Smooth muscle cell (in vitro differentiated cells): ENCODE results near the gene GPC6. TPM values are rescaled to one million over a fixed set of nuclear protein-coding genes. Genes with fewer than 3 reads are reported as not detected.

ENCODE experiments used
- DNase-seq: peaks from one replicate; lab custom pipeline; 2025; ENCODE audit not compliant: unreplicated experiment; lab: John Stamatoyannopoulos, UW
- H2AFZ ChIP-seq: fragments of 200-600 bp; sonication (generic); 2 replicates; pipeline ENCODE4 v1.6.0; 2016; ENCODE audit warnings: antibody characterized with exemption, low read depth, mild to moderate bottlenecking
- H3F3A ChIP-seq: fragments of 200-600 bp; sonication (generic); 2 replicates; pipeline ENCODE4 v1.6.0; 2017; ENCODE audit warnings: antibody characterized with exemption, low read depth
- H3K27ac ChIP-seq: fragments of 200-600 bp; sonication (generic); 2 replicates; pipeline ENCODE4 v1.5.1; 2016; ENCODE audit warnings: low read depth, mild to moderate bottlenecking
- H3K27me3 ChIP-seq: fragments of 200-600 bp; sonication (generic); 2 replicates; pipeline ENCODE4 v1.6.1; 2016; ENCODE audit warnings: low read depth, mild to moderate bottlenecking
- H3K36me3 ChIP-seq: fragments of 200-600 bp; sonication (generic); 2 replicates; pipeline ENCODE4 v1.5.1; 2016; ENCODE audit warnings: low read depth
- H3K4me1 ChIP-seq: fragments of 200-600 bp; sonication (generic); 2 replicates; pipeline ENCODE4 v1.5.1; 2016; ENCODE audit warnings: low read depth
- H3K4me2 ChIP-seq: fragments of 200-600 bp; sonication (generic); 2 replicates; pipeline ENCODE4 v1.6.0; 2016; ENCODE audit warnings: mild to moderate bottlenecking
- H3K4me3 ChIP-seq: fragments of 200-600 bp; sonication (generic); 2 replicates; pipeline ENCODE4 v1.5.1; 2016; ENCODE audit warnings: mild to moderate bottlenecking
- H3K79me2 ChIP-seq: fragments of 200-600 bp; sonication (generic); 2 replicates; pipeline ENCODE4 v1.6.0; 2016; ENCODE audit warnings: low read depth, mild to moderate bottlenecking
- H3K9ac ChIP-seq: fragments of 200-600 bp; sonication (generic); 2 replicates; pipeline ENCODE4 v1.6.0; 2016; ENCODE audit warnings: low read depth
- H3K9me3 ChIP-seq: fragments of 200-600 bp; sonication (generic); replicated peaks from 2 replicates; pipeline ENCODE4 v1.5.1; 2016; ENCODE audit warnings: low read depth
- H4K20me1 ChIP-seq: fragments of 200-600 bp; sonication (generic); 2 replicates; pipeline ENCODE4 v1.6.0; 2016; ENCODE audit warnings: low read depth
- WGBS: methylation state at CpG from one replicate; pipeline ENCODE4 v1.1.7; 2016; ENCODE audit warnings: low lambda C conversion rate; 5-methylcytosine and 5-hydroxymethylcytosine counted together
- polyA plus RNA-seq: library from polyadenylated mRNA; unstranded; fragments of >200 nt; fragmentation: Nextera tagmentation; extraction: Ambion mirVana; gene quantifications from 2 replicates; pipeline ENCODE4 v1.2.1, GENCODE V29; 2016
- total RNA-seq: library from RNA; depleted of rRNA; stranded (reverse); fragments of >200 nt; gene quantifications from 2 replicates; pipeline ENCODE4 v1.2.3, GENCODE V29; 2014
- TF ChIP-seq, protein P1 (sequence below): fragments of 200-600 bp; sonication (generic); IDR thresholded peaks from 2 replicates; pipeline ENCODE4 v1.5.1; 2017; ENCODE audit warnings: borderline replicate concordance, mild to moderate bottlenecking, antibody characterized with exemption; ENCODE audit not compliant: insufficient read depth, poor library complexity, severe bottlenecking

The GPC6 gene
- total and polyA plus RNA-seq, 2 experiments from 2014 or later, result 19.7 to 68.5 TPM

DNA sequence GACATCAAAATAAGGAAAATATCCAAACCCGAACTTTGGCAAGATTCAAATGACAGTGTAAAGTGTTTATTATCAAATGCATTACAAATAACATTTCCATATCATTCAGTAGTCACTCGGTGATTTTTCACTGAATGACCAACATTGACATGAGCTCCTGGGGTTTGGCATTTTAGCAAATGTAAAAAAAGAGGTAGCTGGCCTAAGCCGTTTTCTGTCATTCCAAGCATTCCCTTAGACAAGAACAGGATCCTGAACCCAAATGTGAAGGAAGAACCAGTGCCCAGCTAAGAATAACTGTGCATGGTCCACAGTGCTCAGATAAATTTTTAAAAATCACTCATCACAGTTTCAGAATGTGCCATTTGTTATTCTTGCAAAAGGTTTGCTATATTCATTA, 327.9 kb downstream of the GPC6 start:
- Histone ChIP-seq H3K4me1 (peaks cover 8% of the 10 kb centered on the region), H3K27ac (no peak overlapping the region), H3K36me3 (no peaks in the 10 kb centered on the region), H3K79me2 (no peaks in the 10 kb centered on the region), H3K4me3 (no peak overlapping the region), H3K9ac (no peak overlapping the region), H4K20me1 (no peaks in the 10 kb centered on the region), H3F3A (no peaks in the 10 kb centered on the region), H2AFZ (no peak overlapping the region), H3K27me3 (no peaks in the 10 kb centered on the region), H3K9me3 (no peaks in the 10 kb centered on the region), H3K4me2 (no peak overlapping the region)
- no peak for DNase-seq
- 78% methylated on average over 3 of the region's 3 CpGs for WGBS
- TF ChIP-seq, protein P1, sequence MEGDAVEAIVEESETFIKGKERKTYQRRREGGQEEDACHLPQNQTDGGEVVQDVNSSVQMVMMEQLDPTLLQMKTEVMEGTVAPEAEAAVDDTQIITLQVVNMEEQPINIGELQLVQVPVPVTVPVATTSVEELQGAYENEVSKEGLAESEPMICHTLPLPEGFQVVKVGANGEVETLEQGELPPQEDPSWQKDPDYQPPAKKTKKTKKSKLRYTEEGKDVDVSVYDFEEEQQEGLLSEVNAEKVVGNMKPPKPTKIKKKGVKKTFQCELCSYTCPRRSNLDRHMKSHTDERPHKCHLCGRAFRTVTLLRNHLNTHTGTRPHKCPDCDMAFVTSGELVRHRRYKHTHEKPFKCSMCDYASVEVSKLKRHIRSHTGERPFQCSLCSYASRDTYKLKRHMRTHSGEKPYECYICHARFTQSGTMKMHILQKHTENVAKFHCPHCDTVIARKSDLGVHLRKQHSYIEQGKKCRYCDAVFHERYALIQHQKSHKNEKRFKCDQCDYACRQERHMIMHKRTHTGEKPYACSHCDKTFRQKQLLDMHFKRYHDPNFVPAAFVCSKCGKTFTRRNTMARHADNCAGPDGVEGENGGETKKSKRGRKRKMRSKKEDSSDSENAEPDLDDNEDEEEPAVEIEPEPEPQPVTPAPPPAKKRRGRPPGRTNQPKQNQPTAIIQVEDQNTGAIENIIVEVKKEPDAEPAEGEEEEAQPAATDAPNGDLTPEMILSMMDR, result no peak

DNA sequence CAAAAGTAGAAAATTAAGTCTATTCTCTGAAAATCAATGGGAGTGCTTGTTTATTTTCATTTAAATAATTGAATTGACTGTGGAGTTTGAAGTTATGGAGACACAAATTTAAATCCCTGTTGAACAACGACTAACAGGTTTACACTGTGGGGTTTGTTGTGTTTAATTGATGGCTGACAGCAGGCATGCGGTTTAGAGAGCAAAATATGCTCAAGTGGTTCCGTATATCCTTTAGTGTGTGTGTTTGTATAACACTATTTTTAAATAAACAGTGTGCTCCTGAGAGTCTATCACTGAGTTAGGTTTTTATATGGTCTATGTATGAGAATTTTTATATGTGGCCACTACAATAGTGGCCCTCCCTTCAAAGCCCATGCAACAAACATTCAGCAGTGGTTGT, 332.0 kb downstream of the GPC6 start:
- H3K9ac ChIP-seq, result no peak overlapping the region
- no peak overlapping the region for H3K4me2 ChIP-seq
- no peak for DNase-seq
- no peaks in the 10 kb centered on the region for H3K9me3 ChIP-seq
- 74% methylated on average over 3 of the region's 3 CpGs for WGBS
- H3K79me2 ChIP-seq, result no peaks in the 10 kb centered on the region
- H4K20me1 ChIP-seq, result no peaks in the 10 kb centered on the region
- H3K27ac ChIP-seq, result no peak overlapping the region
- H2AFZ ChIP-seq, result no peak overlapping the region
- H3F3A ChIP-seq, result no peaks in the 10 kb centered on the region
- TF ChIP-seq, protein P1, result no peak
- no peaks in the 10 kb centered on the region for H3K36me3 ChIP-seq
- no peak overlapping the region for H3K4me3 ChIP-seq
- H3K27me3 ChIP-seq, result no peaks in the 10 kb centered on the region
- H3K4me1 ChIP-seq, result peaks cover 4% of the 10 kb centered on the region

DNA sequence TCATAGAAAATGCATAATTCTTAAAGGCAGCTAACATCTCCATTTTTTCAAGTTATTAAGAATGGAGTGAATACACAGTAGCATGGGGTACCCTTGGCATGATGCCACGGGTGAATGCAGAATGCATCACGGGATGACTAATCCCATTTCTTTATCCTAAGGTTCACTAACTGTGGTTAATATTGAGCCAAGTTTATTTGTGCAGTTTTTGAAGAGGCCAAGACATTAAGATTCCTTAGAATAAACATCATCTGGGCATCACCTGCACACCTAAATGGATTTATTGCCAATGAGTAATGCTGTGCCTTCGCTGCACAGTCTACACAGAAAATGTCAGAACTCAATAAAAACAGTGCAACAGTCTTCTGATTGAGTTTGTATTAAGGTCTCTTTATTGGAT, 333.1 kb downstream of the GPC6 start:
- H3K4me3 ChIP-seq, result no peak overlapping the region
- H3K79me2 ChIP-seq, result no peaks in the 10 kb centered on the region
- no peaks in the 10 kb centered on the region for H3F3A ChIP-seq
- H3K9ac ChIP-seq, result no peak overlapping the region
- no peak overlapping the region for H3K27ac ChIP-seq
- H4K20me1 ChIP-seq, result no peaks in the 10 kb centered on the region
- 69% methylated on average over 3 of the region's 3 CpGs for WGBS
- TF ChIP-seq, protein P1, result no peak
- no peak overlapping the region for H2AFZ ChIP-seq
- peaks cover 4% of the 10 kb centered on the region for H3K4me1 ChIP-seq
- H3K36me3 ChIP-seq, result no peaks in the 10 kb centered on the region
- H3K27me3 ChIP-seq, result no peaks in the 10 kb centered on the region
- no peak for DNase-seq
- no peaks in the 10 kb centered on the region for H3K9me3 ChIP-seq
- H3K4me2 ChIP-seq, result no peak overlapping the region

DNA sequence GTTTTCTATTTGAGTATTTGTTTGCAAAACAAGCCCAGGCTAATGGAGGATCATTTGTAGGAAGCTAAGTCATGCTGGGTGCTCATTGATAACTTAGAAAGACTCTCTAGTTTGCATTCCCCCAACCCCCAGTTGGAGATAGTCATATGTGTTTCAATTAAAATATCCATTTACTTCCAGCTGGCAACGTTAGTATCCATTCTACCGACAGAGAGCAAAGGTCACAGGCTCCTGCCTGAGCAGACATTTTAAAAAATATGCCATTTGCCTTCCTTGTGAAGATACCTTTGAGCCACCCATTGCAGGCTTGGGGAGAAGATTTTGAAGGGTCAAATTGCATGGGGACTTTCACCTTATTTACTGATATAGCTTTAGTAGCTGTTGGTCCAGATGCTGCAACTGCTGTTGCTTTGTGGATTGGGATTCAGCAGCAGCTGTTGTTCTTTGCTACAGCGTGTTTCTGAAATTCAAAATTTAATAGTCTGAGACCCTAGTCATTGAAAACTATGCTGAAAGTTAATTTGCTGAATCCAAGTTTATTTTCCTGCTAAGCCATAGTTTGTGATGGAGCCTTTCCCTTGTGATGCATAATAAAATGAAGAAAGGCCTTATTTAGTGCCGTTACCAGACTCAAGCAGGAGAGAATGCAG, 335.1 kb downstream of the GPC6 start:
- no peaks in the 10 kb centered on the region for H3K9me3 ChIP-seq
- no peaks in the 10 kb centered on the region for H3K36me3 ChIP-seq
- WGBS, result 71% methylated on average over 4 of the region's 4 CpGs
- H3F3A ChIP-seq, result no peaks in the 10 kb centered on the region
- H3K4me3 ChIP-seq, result no peak overlapping the region
- no peaks in the 10 kb centered on the region for H3K79me2 ChIP-seq
- no peak overlapping the region for H3K9ac ChIP-seq
- H3K4me2 ChIP-seq, result no peak overlapping the region
- H2AFZ ChIP-seq, result no peak overlapping the region
- peaks cover 4% of the 10 kb centered on the region for H3K4me1 ChIP-seq
- DNase-seq, result no peak
- no peak overlapping the region for H3K27ac ChIP-seq
- TF ChIP-seq, protein P1, result no peak
- H3K27me3 ChIP-seq, result no peaks in the 10 kb centered on the region
- no peaks in the 10 kb centered on the region for H4K20me1 ChIP-seq
